K562 (cell line): ENCODE measurements around the gene DIS3L2. TPM values are rescaled to one million over a fixed set of nuclear protein-coding genes. Genes with fewer than 3 reads are reported as not detected.

Source experiments
- ATAC-seq: fragments of 200-7000 bp; cut with Tn5 transposase; 3 replicates; pipeline ENCODE4 v1.9.1; 2020; ENCODE audit warnings: moderate library complexity
- BruUV-seq: library from RNA; stranded (reverse); fragments of 400-500 nt; replicated peaks from 2 replicates; lab custom pipeline; 2021; lab: Mats Ljungman, UMichigan
- CTCF ChIA-PET: fragments of 300-600 bp; formaldehyde crosslinking; extraction: SDS; loops from one replicate; lab custom pipeline; 2021; ENCODE audit warnings: low intra/inter-chr PET ratio; lab: Yijun Ruan, JAX
- POLR2A ChIA-PET: fragments of 300-600, 350-650 bp; sonication (Branson Sonifier 250); formaldehyde crosslinking; extraction: SDS; loops from one replicate; lab custom pipeline; 2021; ENCODE audit warnings: antibody characterized with exemption, inconsistent platforms; lab: Yijun Ruan, JAX
- DNase-seq, 4 experiments: peaks; one replicate each; pipeline versions ENCODE4 v3.0.0 to v3.0.0-alpha.2; 2011 to 2018; ENCODE audit warnings: low spot score in 3 of 4, mixed read lengths in 3 of 4; ENCODE audit errors: extremely low read depth in 1 of 4
- FAIRE-seq: peaks from 2 replicates; lab custom pipeline; 2011; peaks lifted over from hg19 to GRCh38; lab: Jason Lieb, UNC
- H2AFZ ChIP-seq: 2 replicates; pipeline ENCODE4 v1.6.0; 2011; ENCODE audit warnings: low read depth, low read length, control low read depth, inconsistent platforms
- H3K27ac ChIP-seq: fragments of 200-600 bp; 3 replicates; pipeline ENCODE4 v1.8.0; 2011; ENCODE audit warnings: low read depth, mild to moderate bottlenecking, control low read depth, inconsistent platforms, low read length, moderate library complexity, mixed read lengths; ENCODE audit errors: extremely low read depth
- H3K27me3 ChIP-seq, 2 experiments: fragments of 300-600 bp in 1 of 2; 2 replicates in 1 of 2; 3 replicates in 1 of 2; pipeline versions ENCODE4 v1.6.0 to v1.8.0; 2011; ENCODE audit warnings: inconsistent platforms in 2 of 2, low read length in 2 of 2, mild to moderate bottlenecking in 1 of 2, mixed read lengths in 1 of 2, moderate library complexity in 1 of 2; ENCODE audit not compliant: control insufficient read depth in 2 of 2, insufficient read depth in 2 of 2
- H3K36me3 ChIP-seq: fragments of 300-600 bp; 3 replicates; pipeline ENCODE4 v1.8.0; 2011; ENCODE audit warnings: mild to moderate bottlenecking, low read length, inconsistent platforms; ENCODE audit not compliant: control insufficient read depth, insufficient read depth
- H3K4me1 ChIP-seq, 2 experiments: fragments of 200-600 bp in 1 of 2; replicated peaks in 1 of 2; 2 replicates in 1 of 2; 3 replicates in 1 of 2; pipeline versions ENCODE4 v1.5.1 to v1.8.0; 2011; ENCODE audit warnings: inconsistent platforms in 2 of 2, low read length in 2 of 2, mild to moderate bottlenecking in 1 of 2, mixed read lengths in 1 of 2, moderate library complexity in 1 of 2; ENCODE audit not compliant: control insufficient read depth in 2 of 2, insufficient read depth in 2 of 2
- H3K4me2 ChIP-seq: 2 replicates; pipeline ENCODE4 v1.6.1; 2011; ENCODE audit warnings: low read length, control low read depth, inconsistent platforms, mixed read lengths; ENCODE audit not compliant: insufficient read depth
- H3K4me3 ChIP-seq: fragments of 200-600 bp; sonication (generic), shearing (Covaris generic); 2 replicates; pipeline ENCODE4 v1.5.1; 2016; ENCODE audit warnings: control low read depth, inconsistent platforms
- H3K79me2 ChIP-seq: fragments of 200-600 bp; 3 replicates; pipeline ENCODE4 v1.8.0; 2011; ENCODE audit warnings: low read length, inconsistent platforms; ENCODE audit not compliant: control insufficient read depth, insufficient read depth
- H3K9ac ChIP-seq, 2 experiments: 2 replicates each; pipeline versions ENCODE4 v1.6.0 to v1.6.1; 2011; ENCODE audit warnings: low read depth in 2 of 2, low read length in 2 of 2, control low read depth in 1 of 2, inconsistent platforms in 1 of 2, mild to moderate bottlenecking in 1 of 2, mixed read lengths in 1 of 2; ENCODE audit not compliant: insufficient read depth in 1 of 2
- H3K9me1 ChIP-seq: one replicate; pipeline ENCODE4 v1.6.0; 2011; ENCODE audit warnings: inconsistent platforms, mild to moderate bottlenecking, low read length, moderate library complexity; ENCODE audit not compliant: control insufficient read depth, insufficient read depth
- H3K9me3 ChIP-seq: replicated peaks from 2 replicates; pipeline ENCODE4 v1.5.1; 2011; ENCODE audit warnings: low read depth, low read length, inconsistent platforms; ENCODE audit not compliant: control insufficient read depth, insufficient read depth
- H4K20me1 ChIP-seq: replicated peaks from 2 replicates; pipeline ENCODE4 v1.6.1; 2011; ENCODE audit warnings: low read length, inconsistent platforms, mixed read lengths; ENCODE audit not compliant: control insufficient read depth, insufficient read depth
- BHLHE40 ChIP-seq: IDR thresholded peaks from 2 replicates; pipeline ENCODE4 v1.6.1; 2011; ENCODE audit warnings: low read length, improper control_type of control experiment
- CBFB ChIP-seq: sonication (generic); formaldehyde crosslinking; IDR thresholded peaks from 2 replicates; pipeline ENCODE4 v1.4.0; 2020; ENCODE audit warnings: mild to moderate bottlenecking, missing genetic modification reagents
- CREB3 ChIP-seq: fragments of 450-650 bp; conservative IDR thresholded peaks from 2 replicates; pipeline ENCODE4 v1.6.1; 2016; ENCODE audit warnings: missing genetic modification characterization, low read depth, mild to moderate bottlenecking, missing compliant biosample characterization, moderate library complexity
- CTBP1 ChIP-seq: fragments of 450-650 bp; IDR thresholded peaks from 2 replicates; pipeline ENCODE4 v1.6.1; 2016; ENCODE audit warnings: borderline replicate concordance
- FOSL1 ChIP-seq: fragments of 200-800 bp; sonication (Bioruptor generic); conservative IDR thresholded peaks from 2 replicates; pipeline ENCODE4 v1.6.1; 2016; ENCODE audit warnings: missing genetic modification characterization, missing compliant biosample characterization
- KLF16 ChIP-seq: IDR thresholded peaks from 2 replicates; pipeline ENCODE4 v1.6.1; 2016; ENCODE audit warnings: antibody characterized with exemption
- L3MBTL2 ChIP-seq: fragments of 450-650 bp; IDR thresholded peaks from 2 replicates; pipeline ENCODE4 v1.6.1; 2016; ENCODE audit warnings: mild to moderate bottlenecking, moderate library complexity
- MED1 ChIP-seq: sonication (generic); formaldehyde crosslinking; IDR thresholded peaks from 2 replicates; pipeline ENCODE4 v1.8.1; 2023; ENCODE audit warnings: missing genetic modification reagents, borderline replicate concordance
- MEF2D ChIP-seq: conservative IDR thresholded peaks from 2 replicates; pipeline ENCODE4 v1.6.1; 2016; ENCODE audit warnings: low read depth, missing genetic modification characterization, missing compliant biosample characterization
- NR2C2 ChIP-seq, 2 experiments: fragments of 200-800 bp in 1 of 2; sonication (Bioruptor generic) in 1 of 2; sonication (generic) in 1 of 2; formaldehyde crosslinking in 1 of 2; IDR thresholded peaks; 2 replicates each; pipeline versions ENCODE4 v1.6.1 to v1.8.0; 2016 to 2022; ENCODE audit warnings: mild to moderate bottlenecking in 1 of 2, missing compliant biosample characterization in 1 of 2, missing genetic modification characterization in 1 of 2, missing genetic modification reagents in 1 of 2
- NR4A1 ChIP-seq, 2 experiments: fragments of 250-450 bp in 1 of 2; fragments of 450-650 bp in 1 of 2; sonication (Bioruptor Pico) in 1 of 2; IDR thresholded peaks; 2 replicates each; pipeline versions ENCODE4 v1.4.0 to v1.6.1; 2016 to 2020; ENCODE audit warnings: mild to moderate bottlenecking in 2 of 2, missing compliant biosample characterization in 1 of 2, missing genetic modification characterization in 1 of 2, moderate library complexity in 1 of 2
- RNF2 ChIP-seq: sonication (generic); IDR thresholded peaks from 2 replicates; pipeline ENCODE4 v1.6.1; 2016
- RNF219 ChIP-seq: fragments of 250-450 bp; sonication (Bioruptor Pico); IDR thresholded peaks from 2 replicates; pipeline ENCODE4 v1.5.0; 2022; ENCODE audit warnings: mild to moderate bottlenecking
- TAF1 ChIP-seq: IDR thresholded peaks from 2 replicates; pipeline ENCODE4 v1.6.1; 2011; ENCODE audit warnings: mild to moderate bottlenecking, low read length, moderate library complexity; ENCODE audit not compliant: insufficient read depth, control insufficient read depth, severe bottlenecking; ENCODE audit errors: extremely low read depth
- ZEB2 ChIP-seq: fragments of 450-650 bp; IDR thresholded peaks from 2 replicates; pipeline ENCODE4 v1.6.1; 2016
- WGBS: fragments of 100-300 bp; shearing (Covaris generic); methylation state at CpG from one replicate; pipeline ENCODE4 v1.1.6; 2016; ENCODE audit warnings: low coverage, mixed read lengths; ENCODE audit not compliant: insufficient coverage; ENCODE audit errors: missing lambda C conversion rate; 5-methylcytosine and 5-hydroxymethylcytosine counted together
- in situ Hi-C: fragments of 300-500 bp; cut with MboI; formaldehyde crosslinking; loops from 4 replicates; pipeline ENCODE4 v1.15.0; 2018; ENCODE audit warnings: inconsistent platforms, mixed read lengths
- intact Hi-C: fragments of 100-400 bp; cut with micrococcal nuclease; formaldehyde crosslinking; loops from 2 replicates; pipeline ENCODE4 v1.14.2; 2022
- polyA plus RNA-seq, 8 experiments: library from polyadenylated mRNA; depleted of rRNA in 4 of 8; stranded (reverse) in 5 of 8; unstranded in 3 of 8; fragments of >200 nt; fragmentation: Nextera tagmentation in 2 of 8; fragmentation: Illumina TruSeq in 1 of 8; extraction: Ambion mirVana in 2 of 8; extraction: Trizol in 1 of 8; gene quantifications; 2 replicates each; pipeline versions ENCODE4 v1.2.1 to v1.2.3, GENCODE V29; 2011 to 2014; ENCODE audit warnings: inconsistent platforms in 1 of 8, missing spikeins in 1 of 8
- total RNA-seq, 7 experiments: library from RNA; depleted of rRNA in 6 of 7; stranded (reverse); fragments of >200 nt in 6 of 7; fragmentation: Illumina TruSeq in 2 of 7; extraction: Trizol in 2 of 7; gene quantifications; 2 replicates each; pipeline versions ENCODE4 v1.2.1 to v1.2.3, GENCODE V29; 2011 to 2021; ENCODE audit warnings: low replicate concordance in 1 of 7
- TF ChIP-seq, protein P1 (sequence below): sonication (generic); formaldehyde crosslinking; IDR thresholded peaks from 2 replicates; pipeline ENCODE4 v1.8.0; 2023; ENCODE audit warnings: mild to moderate bottlenecking, missing genetic modification reagents

DIS3L2 gene
- total and polyA plus RNA-seq, 9 of the 15 experiments (the other 6 are each of a cell fraction or from before 2014, with no cell fraction given) = 1.5 to 19.2 (median 11.2) TPM

- Histone ChIP-seq H3K79me2 (no peaks in the 10 kb centered on the region), H3K9me1 (no peaks in the 10 kb centered on the region), H3K4me3 (no peak overlapping the region), H3K27ac (no peak overlapping the region), H4K20me1 (no peaks in the 10 kb centered on the region; the same call in 1 of the 2 replicates), H2AFZ (no peak overlapping the region), H3K27me3 (no peaks in the 10 kb centered on the region), H3K9ac (no peak overlapping the region), H3K4me1 (no peaks in the 10 kb centered on the region), H3K4me2 (no peak overlapping the region), H3K9me3 (no peaks in the 10 kb centered on the region), H3K36me3 (0 out of 3 replicates have a peak, but pooled peaks cover 3% of the 10 kb centered on the region)
- ChIA-PET CTCF (no interaction called here), POLR2A (no interaction called here)
- in situ Hi-C loops (no loop called here), intact Hi-C loops (loop anchor here (5.0 kb wide), 1 partner anchor 284 kb away; the partner anchor contains the start of gene PRSS56)
- FAIRE-seq (no peak), DNase-seq (no peak), ATAC-seq (no peak)
- BruUV-seq = no TSS peak
- no peak for TF ChIP-seq CTBP1
- TF ChIP-seq NR4A1 (CRISPR knock-in tag; IDR thresholded peaks at IDR 0.05) = no peak
- no peak for TF ChIP-seq NR4A1 (tag; IDR thresholded peaks at IDR 0.05)
- TF ChIP-seq FOSL1 (tag) = no peak
- TF ChIP-seq BHLHE40 = no peak
- no peak for TF ChIP-seq MEF2D
- TF ChIP-seq, protein P1, sequence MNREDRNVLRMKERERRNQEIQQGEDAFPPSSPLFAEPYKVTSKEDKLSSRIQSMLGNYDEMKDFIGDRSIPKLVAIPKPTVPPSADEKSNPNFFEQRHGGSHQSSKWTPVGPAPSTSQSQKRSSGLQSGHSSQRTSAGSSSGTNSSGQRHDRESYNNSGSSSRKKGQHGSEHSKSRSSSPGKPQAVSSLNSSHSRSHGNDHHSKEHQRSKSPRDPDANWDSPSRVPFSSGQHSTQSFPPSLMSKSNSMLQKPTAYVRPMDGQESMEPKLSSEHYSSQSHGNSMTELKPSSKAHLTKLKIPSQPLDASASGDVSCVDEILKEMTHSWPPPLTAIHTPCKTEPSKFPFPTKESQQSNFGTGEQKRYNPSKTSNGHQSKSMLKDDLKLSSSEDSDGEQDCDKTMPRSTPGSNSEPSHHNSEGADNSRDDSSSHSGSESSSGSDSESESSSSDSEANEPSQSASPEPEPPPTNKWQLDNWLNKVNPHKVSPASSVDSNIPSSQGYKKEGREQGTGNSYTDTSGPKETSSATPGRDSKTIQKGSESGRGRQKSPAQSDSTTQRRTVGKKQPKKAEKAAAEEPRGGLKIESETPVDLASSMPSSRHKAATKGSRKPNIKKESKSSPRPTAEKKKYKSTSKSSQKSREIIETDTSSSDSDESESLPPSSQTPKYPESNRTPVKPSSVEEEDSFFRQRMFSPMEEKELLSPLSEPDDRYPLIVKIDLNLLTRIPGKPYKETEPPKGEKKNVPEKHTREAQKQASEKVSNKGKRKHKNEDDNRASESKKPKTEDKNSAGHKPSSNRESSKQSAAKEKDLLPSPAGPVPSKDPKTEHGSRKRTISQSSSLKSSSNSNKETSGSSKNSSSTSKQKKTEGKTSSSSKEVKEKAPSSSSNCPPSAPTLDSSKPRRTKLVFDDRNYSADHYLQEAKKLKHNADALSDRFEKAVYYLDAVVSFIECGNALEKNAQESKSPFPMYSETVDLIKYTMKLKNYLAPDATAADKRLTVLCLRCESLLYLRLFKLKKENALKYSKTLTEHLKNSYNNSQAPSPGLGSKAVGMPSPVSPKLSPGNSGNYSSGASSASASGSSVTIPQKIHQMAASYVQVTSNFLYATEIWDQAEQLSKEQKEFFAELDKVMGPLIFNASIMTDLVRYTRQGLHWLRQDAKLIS (CRISPR knock-in tag) = no peak
- no peak for TF ChIP-seq CREB3 (tag)
- TF ChIP-seq RNF2 = no peak
- TF ChIP-seq TAF1 = no peak
- no peak for TF ChIP-seq NR2C2 (CRISPR knock-in tag; IDR thresholded peaks at IDR 0.05)
- TF ChIP-seq NR2C2 (tag; IDR thresholded peaks at IDR 0.05) = no peak
- no peak for TF ChIP-seq MED1 (CRISPR knock-in tag)
- no peak for TF ChIP-seq KLF16
- no peak for TF ChIP-seq RNF219 (CRISPR knock-in tag)
- no peak for TF ChIP-seq CBFB
- no peak for TF ChIP-seq ZEB2
- TF ChIP-seq L3MBTL2 = no peak
- WGBS = 83% methylated on average over 6 of the region's 6 CpGs
Measured at GRCh38 chr2:232238596-232238995, 277.1 kb downstream of the DIS3L2 start.
